Testis (tissue), 2 donors: ENCODE measurements around the gene DFFA.

Experiments used
- CTCF ChIP-seq, 3 experiments: fragments of 450-650 bp in 2 of 3; fragments of 200-600 bp in 1 of 3; sonication (generic) in 1 of 3; IDR thresholded peaks; one replicate each; pipeline ENCODE4 v1.5.1; 2016 to 2019; ENCODE audit warnings: antibody characterized with exemption in 3 of 3, mild to moderate bottlenecking in 2 of 3, moderate library complexity in 1 of 3
- POLR2A ChIP-seq: fragments of 450-650 bp; IDR thresholded peaks from one replicate; pipeline ENCODE4 v1.6.1; 2017; ENCODE audit warnings: antibody characterized with exemption, mild to moderate bottlenecking, moderate library complexity

- TF ChIP-seq POLR2A (no peak), CTCF (IDR thresholded peaks at IDR 0.05) (no peak)
Observed at GRCh38 chr1:10515301-10515975, 43.1 kb upstream of the DFFA start.
